Thoracic aorta (tissue), 2 donors: Measurements from ENCODE around the gene MCAM. TPM values are rescaled to one million over a fixed set of nuclear protein-coding genes. Genes with fewer than 3 reads are reported as not detected.

Source experiments
- ATAC-seq: fragments of 150-250 bp; one replicate; pipeline ENCODE4 v1.8.0; 2017; ENCODE audit warnings: low read depth; ENCODE audit not compliant: insufficient number of reproducible peaks, low FRiP score
- DNase-seq: peaks from one replicate; pipeline ENCODE4 v3.0.0-alpha.2; 2020; ENCODE audit warnings: low spot score
- H3K27ac ChIP-seq, 2 donors: fragments of 200-600 bp; sonication (generic); 1 replicate in 1 of 2; 2 replicates in 1 of 2; pipeline ENCODE4 v1.5.1; 2016; ENCODE audit warnings: mild to moderate bottlenecking in 2 of 2, moderate library complexity in 2 of 2
- H3K27me3 ChIP-seq: fragments of 200-600 bp; sonication (generic); replicated peaks from 2 replicates; pipeline ENCODE4 v1.6.0; 2016; ENCODE audit warnings: mild to moderate bottlenecking; ENCODE audit not compliant: insufficient read depth
- H3K36me3 ChIP-seq: fragments of 200-600 bp; sonication (generic); one replicate; pipeline ENCODE4 v1.5.1; 2016
- H3K4me1 ChIP-seq, 2 donors: fragments of 200-600 bp; sonication (generic); 1 replicate in 1 of 2; 2 replicates in 1 of 2; pipeline versions ENCODE4 v1.5.1 to v1.6.0; 2016; ENCODE audit warnings: low read depth in 2 of 2, mild to moderate bottlenecking in 1 of 2; ENCODE audit not compliant: control insufficient read depth in 1 of 2
- H3K4me3 ChIP-seq: fragments of 200-600 bp; sonication (generic); 2 replicates; pipeline ENCODE4 v1.5.1; 2016; ENCODE audit warnings: mild to moderate bottlenecking
- H3K9me3 ChIP-seq: fragments of 200-600 bp; sonication (generic); 2 replicates; pipeline ENCODE4 v1.5.1; 2016
- CTCF ChIP-seq: fragments of 200-600 bp; sonication (generic); IDR thresholded peaks from one replicate; pipeline ENCODE4 v1.5.1; 2019; ENCODE audit warnings: antibody characterized with exemption
- total RNA-seq, 2 donors: library from RNA; depleted of rRNA; stranded (reverse); fragments of >200 nt; gene quantifications; one replicate each; pipeline versions ENCODE4 v1.1.0 to v1.2.3, GENCODE V29; 2016

MCAM gene
- total RNA-seq, 2 donors from 2014 or later: 3,387 to 6,698 TPM

GRCh38 chr11:119347940-119348605 lies 31.1 kb upstream of the MCAM start:
- Histone ChIP-seq H3K9me3 (no peaks in the 10 kb centered on the region), H3K27me3 (no peaks in the 10 kb centered on the region), H3K36me3 (no peaks in the 10 kb centered on the region), H3K4me3 (no peak overlapping the region), H3K4me1 (no peaks in the 10 kb centered on the region), H3K27ac (no peak overlapping the region)
- no peak for ATAC-seq
- no peak for DNase-seq
- TF ChIP-seq CTCF: no peak

DNA sequence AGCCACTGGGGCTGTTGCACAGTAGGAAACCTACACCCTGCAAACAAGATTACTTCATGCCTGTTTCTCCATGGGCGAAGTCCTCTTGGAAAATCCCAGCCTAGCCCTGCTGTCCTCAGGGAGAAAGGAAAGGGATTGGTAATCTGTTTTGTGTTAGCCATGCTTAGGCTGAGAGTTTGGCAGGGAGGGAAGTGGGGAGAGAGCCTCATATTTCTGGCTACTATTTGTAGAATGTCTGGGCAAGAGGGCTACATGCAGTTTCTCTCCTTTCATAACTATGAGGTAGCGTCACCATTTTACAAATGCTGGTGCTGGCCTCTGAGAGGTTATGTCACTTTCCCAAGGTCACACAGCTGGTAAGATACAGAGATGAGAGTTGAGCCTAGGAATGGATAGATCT lies 30.3 kb upstream of the MCAM start:
- H3K27ac ChIP-seq: no peak overlapping the region
- no peak overlapping the region for H3K4me3 ChIP-seq
- no peaks in the 10 kb centered on the region for H3K36me3 ChIP-seq
- H3K27me3 ChIP-seq: no peaks in the 10 kb centered on the region
- TF ChIP-seq CTCF: no peak
- no peak for ATAC-seq
- no peak for DNase-seq
- H3K9me3 ChIP-seq: no peaks in the 10 kb centered on the region
- no peaks in the 10 kb centered on the region for H3K4me1 ChIP-seq

- DNase-seq: no peak
- H3K4me3 ChIP-seq: no peak within 1 kb of the TSS
Measured at GRCh38 chr11:119346605-119347004, 29.7 kb upstream of the MCAM start, which contains the start of gene MFRP. TSS of gene MFRP (minus strand) at chr11:119346705. CDS start at chr11:119346513, 192 bp downstream.

DNA sequence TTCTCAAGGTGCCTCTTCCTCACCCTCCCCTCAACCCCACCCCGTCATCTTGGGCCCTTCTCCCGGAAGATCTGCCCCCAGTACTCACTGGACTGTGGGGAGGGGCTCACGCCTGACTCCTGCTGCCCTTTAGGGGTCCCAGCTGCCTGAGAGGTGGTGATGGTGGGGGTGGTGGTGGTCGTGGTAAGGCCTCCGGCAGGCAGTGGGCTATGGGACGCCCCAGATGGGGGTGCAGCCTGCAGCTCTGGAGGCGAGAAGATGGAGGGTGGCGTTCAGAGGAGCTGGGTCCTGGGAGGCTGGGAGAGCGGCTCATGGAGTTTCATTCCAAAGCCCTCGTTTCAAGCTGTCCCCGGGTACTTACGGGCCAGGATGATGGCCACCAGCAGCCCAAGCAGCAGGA lies 28.8 kb upstream of the MCAM start:
- Histone ChIP-seq H3K36me3 (no peaks in the 10 kb centered on the region), H3K9me3 (no peaks in the 10 kb centered on the region), H3K27me3 (no peaks in the 10 kb centered on the region), H3K4me3 (no peak overlapping the region), H3K27ac (no peak overlapping the region), H3K4me1 (peaks cover 4 to 9% of the 10 kb centered on the region in 2 donors)
- no peak for DNase-seq
- TF ChIP-seq CTCF: no peak
- no peak for ATAC-seq

More at GRCh38 chr11:119346605-119347004, 29.7 kb upstream of the MCAM start, which contains the start of gene MFRP:
- no peak for ATAC-seq
- Histone ChIP-seq H3K27ac (no peak within 1 kb of the TSS), H3K36me3 (no peaks in the 10 kb centered on the region), H3K9me3 (no peaks in the 10 kb centered on the region), H3K27me3 (no peaks in the 10 kb centered on the region), H3K4me1 (no peaks in the 10 kb centered on the region)
- TF ChIP-seq CTCF: no peak

- no peak for TF ChIP-seq CTCF
- ATAC-seq (no peak), DNase-seq (no peak)
- H3K4me1 ChIP-seq: peaks cover 4 to 17% of the 10 kb centered on the region in 2 donors
- H3K4me3 ChIP-seq: no peak overlapping the region
- no peaks in the 10 kb centered on the region for H3K36me3 ChIP-seq
- H3K27ac ChIP-seq: no peak overlapping the region
- H3K27me3 ChIP-seq: no peaks in the 10 kb centered on the region
- no peaks in the 10 kb centered on the region for H3K9me3 ChIP-seq
Measured at GRCh38 chr11:119344291-119345010, 27.5 kb upstream of the MCAM start.
